Adipocyte (in vitro differentiated cells): ENCODE results near the gene TM4SF18.
A peak's percentile ranks its signal among the peaks of the same experiment; 100 is the strongest.
"Not testable (repeated sequence)": the region's sequence is repeated elsewhere in the genome, so short reads cannot be mapped to it uniquely, and the experiment has no call there.

Experiments used
- DNase-seq: peaks from one replicate; pipeline ENCODE4 v3.0.0-alpha.2; 2015; ENCODE audit warnings: low read depth
- H3K27me3 ChIP-seq: replicated peaks from 2 replicates; pipeline ENCODE4 v1.7.0; 2013; ENCODE audit warnings: mild to moderate bottlenecking, low read length, moderate library complexity; ENCODE audit not compliant: control insufficient read depth, insufficient read depth
- H3K36me3 ChIP-seq: 2 replicates; pipeline ENCODE4 v1.7.0; 2013; ENCODE audit warnings: low read length, mild to moderate bottlenecking, moderate library complexity; ENCODE audit not compliant: control insufficient read depth, insufficient read depth, severe bottlenecking
- H3K4me1 ChIP-seq: 2 replicates; pipeline ENCODE4 v1.7.0; 2013; ENCODE audit warnings: mild to moderate bottlenecking, low read length, moderate library complexity; ENCODE audit not compliant: control insufficient read depth, insufficient read depth
- H3K4me3 ChIP-seq: 2 replicates; pipeline ENCODE4 v1.7.0; 2013; ENCODE audit warnings: mild to moderate bottlenecking, low read length, moderate library complexity
- H3K9ac ChIP-seq: 2 replicates; pipeline ENCODE4 v1.7.0; 2013; ENCODE audit warnings: mild to moderate bottlenecking, low read length, moderate library complexity
- H3K9me3 ChIP-seq: 2 replicates; pipeline ENCODE4 v1.7.0; 2013; ENCODE audit warnings: mild to moderate bottlenecking, low read length, moderate library complexity; ENCODE audit not compliant: control insufficient read depth

Gene TM4SF18, protein sequence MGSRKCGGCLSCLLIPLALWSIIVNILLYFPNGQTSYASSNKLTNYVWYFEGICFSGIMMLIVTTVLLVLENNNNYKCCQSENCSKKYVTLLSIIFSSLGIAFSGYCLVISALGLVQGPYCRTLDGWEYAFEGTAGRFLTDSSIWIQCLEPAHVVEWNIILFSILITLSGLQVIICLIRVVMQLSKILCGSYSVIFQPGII

GRCh38 chr3:149333176-149333859 lies at the start of gene TM4SF18:
TSS of gene TM4SF18 (minus strand) at chr3:149333636. CDS start at chr3:149333382, 254 bp downstream.
- no peak within 1 kb of the TSS for H3K4me3 ChIP-seq

DNA sequence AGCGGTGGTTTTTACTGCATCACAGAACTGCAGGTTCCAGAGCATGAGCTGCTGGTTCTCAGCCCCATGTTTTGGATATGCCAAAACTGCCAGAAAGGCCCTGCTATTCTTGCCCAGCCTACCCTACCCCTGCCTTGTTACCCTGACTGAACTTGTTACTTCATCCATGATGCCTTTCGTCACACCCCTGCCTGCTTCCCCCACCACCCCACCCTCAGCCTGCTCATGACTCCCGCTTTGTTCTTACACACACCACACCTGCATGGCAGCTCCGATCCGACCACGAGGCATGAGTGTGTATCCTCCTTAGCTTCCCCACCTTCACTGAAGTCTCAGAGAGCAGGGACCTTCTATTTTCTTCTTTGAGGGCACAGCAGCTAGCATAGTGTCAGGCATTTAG lies 49.1 kb upstream of the TM4SF18 start:
- no peaks in the 10 kb centered on the region for H3K9me3 ChIP-seq
- no peak for DNase-seq

More at GRCh38 chr3:149333176-149333859, at the start of gene TM4SF18:
- Histone ChIP-seq H3K36me3 (no peaks in the 10 kb centered on the region), H3K27me3 (no peaks in the 10 kb centered on the region), H3K4me1 (peaks cover 24% of the 10 kb centered on the region), H3K9me3 (no peaks in the 10 kb centered on the region), H3K9ac (no peak within 1 kb of the TSS)
- DNase-seq = peak; percentile 18

GRCh38 chr3:149382101-149382467 lies 48.6 kb upstream of the TM4SF18 start:
- no peaks in the 10 kb centered on the region for H3K27me3 ChIP-seq
- no peak overlapping the region for H3K9ac ChIP-seq
- peak; percentile 75 for DNase-seq
- peaks cover 48% of the 10 kb centered on the region for H3K4me1 ChIP-seq
- H3K9me3 ChIP-seq = no peaks in the 10 kb centered on the region
- no peaks in the 10 kb centered on the region for H3K36me3 ChIP-seq
- H3K4me3 ChIP-seq = no peak overlapping the region

More for the DNA sequence above, 49.1 kb upstream of the TM4SF18 start:
- H3K36me3 ChIP-seq = no peaks in the 10 kb centered on the region
- H3K4me1 ChIP-seq = peaks cover 46% of the 10 kb centered on the region
- H3K27me3 ChIP-seq = no peaks in the 10 kb centered on the region
- no peak overlapping the region for H3K4me3 ChIP-seq
- H3K9ac ChIP-seq = no peak overlapping the region

DNA sequence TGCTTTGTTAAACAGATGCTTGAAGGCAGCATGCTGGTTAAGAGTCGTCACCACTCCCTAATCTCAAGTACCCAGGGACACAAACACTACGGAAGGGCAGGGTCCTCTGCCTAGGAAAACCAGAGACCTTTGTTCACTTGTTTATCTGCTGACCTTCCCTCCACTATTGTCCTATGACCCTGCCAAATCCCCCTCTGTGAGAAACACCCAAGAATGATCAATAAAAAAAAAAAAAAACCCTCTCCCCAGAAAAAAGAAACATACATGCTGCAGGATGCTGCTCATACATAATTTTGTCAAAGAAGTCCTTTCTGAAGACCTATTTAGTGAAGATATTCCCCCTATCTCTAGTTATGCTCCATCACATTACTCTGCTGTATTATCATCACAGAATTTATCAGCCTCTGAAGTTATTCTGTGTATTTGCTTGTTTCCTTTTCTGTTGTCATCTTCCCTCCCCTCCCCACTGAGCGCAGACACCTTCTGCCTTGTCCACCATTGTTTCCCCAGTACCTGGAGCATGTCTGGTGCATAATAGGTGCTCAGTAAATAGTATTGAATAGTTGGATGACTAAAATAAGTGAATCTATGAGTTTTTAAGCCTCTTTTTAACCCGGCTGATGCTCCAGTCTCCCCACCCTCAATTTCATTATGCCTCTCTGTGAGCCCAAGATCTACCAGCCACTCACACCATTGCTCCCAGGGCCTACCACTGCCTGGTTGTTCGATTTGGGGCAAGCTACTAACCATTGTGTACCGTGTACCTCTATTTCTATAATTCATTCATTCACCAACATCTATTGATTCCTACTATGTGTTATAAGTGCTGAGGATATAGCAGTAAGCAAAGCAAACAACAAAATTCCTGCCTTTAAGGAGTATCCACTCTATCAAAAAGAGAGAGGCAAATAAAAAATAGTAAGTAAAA lies 48.0 kb upstream of the TM4SF18 start:
- Histone ChIP-seq H3K9ac (no peak overlapping the region), H3K4me3 (no peak overlapping the region), H3K36me3 (no peaks in the 10 kb centered on the region), H3K27me3 (no peaks in the 10 kb centered on the region), H3K9me3 (no peaks in the 10 kb centered on the region), H3K4me1 (peaks cover 48% of the 10 kb centered on the region)
- DNase-seq = no peak

DNA sequence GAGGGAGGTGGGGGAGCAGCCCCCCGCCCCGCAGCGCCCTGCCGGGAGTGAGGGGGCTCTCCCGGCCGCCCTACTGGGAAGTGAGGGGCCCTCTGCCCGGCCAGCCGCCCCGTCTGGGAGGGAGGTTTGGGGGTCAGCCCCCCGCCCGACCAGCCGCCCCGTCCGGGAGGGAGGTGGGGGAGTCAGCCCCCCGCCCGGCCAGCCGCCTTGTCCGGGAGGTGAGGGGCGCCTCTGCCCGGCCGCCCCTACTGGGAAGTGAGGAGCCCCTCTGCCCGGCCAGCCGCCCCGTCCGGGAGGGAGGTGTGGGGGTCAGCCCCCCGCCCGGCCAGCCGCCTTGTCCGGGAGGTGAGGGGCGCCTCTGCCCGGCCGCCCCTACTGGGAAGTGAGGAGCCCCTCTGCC lies 46.8 kb upstream of the TM4SF18 start:
- H3K9me3 ChIP-seq, DNase-seq, H3K36me3 ChIP-seq, H3K27me3 ChIP-seq, H3K9ac ChIP-seq, H3K4me3 ChIP-seq: not testable (repeated sequence)
- peaks cover 43% of the 10 kb centered on the region for H3K4me1 ChIP-seq

DNA sequence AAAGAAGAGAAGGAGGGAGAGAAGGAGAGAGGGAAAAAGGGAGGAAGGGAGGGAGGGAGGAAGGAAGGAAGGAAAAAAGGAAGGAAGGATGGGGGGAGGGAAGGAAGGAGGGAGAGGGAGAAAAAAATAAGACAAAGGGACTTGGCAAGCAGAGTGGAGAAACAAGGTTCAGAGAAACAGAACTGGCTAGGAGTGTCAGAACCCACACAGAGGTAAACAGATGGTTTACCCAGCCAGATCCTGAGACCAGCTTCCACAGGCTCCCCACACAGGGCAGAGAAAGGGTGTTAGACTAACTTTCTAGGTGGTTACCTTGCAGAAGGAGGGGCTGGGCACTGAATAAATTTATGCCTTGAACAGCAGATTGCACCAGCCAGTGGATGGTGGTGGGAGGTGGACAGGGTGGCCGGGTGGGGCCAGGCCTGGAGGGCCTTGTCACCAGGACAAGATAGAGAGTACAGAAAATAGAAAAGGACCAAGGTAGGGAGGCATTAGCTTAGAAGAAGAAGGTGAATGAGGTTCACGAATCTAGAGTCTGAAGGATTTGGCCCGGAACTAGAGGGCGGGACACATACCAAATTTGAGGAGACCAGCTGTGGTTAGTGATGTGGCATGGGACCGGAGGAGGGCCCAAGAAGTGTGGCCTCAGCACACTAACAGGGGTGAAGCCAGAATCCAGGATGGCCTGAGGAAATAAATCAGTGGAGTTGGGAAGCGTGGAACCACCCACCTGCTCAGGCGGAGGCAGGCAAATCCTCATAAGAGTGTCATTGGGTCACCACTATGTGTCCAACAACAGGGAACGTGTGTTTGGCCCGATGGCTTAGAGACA lies 45.3 kb upstream of the TM4SF18 start:
- no peaks in the 10 kb centered on the region for H3K27me3 ChIP-seq
- no peak overlapping the region for H3K9ac ChIP-seq
- H3K4me3 ChIP-seq = no peak overlapping the region
- no peaks in the 10 kb centered on the region for H3K36me3 ChIP-seq
- no peak for DNase-seq
- no peaks in the 10 kb centered on the region for H3K9me3 ChIP-seq
- H3K4me1 ChIP-seq = peaks cover 50% of the 10 kb centered on the region

DNA sequence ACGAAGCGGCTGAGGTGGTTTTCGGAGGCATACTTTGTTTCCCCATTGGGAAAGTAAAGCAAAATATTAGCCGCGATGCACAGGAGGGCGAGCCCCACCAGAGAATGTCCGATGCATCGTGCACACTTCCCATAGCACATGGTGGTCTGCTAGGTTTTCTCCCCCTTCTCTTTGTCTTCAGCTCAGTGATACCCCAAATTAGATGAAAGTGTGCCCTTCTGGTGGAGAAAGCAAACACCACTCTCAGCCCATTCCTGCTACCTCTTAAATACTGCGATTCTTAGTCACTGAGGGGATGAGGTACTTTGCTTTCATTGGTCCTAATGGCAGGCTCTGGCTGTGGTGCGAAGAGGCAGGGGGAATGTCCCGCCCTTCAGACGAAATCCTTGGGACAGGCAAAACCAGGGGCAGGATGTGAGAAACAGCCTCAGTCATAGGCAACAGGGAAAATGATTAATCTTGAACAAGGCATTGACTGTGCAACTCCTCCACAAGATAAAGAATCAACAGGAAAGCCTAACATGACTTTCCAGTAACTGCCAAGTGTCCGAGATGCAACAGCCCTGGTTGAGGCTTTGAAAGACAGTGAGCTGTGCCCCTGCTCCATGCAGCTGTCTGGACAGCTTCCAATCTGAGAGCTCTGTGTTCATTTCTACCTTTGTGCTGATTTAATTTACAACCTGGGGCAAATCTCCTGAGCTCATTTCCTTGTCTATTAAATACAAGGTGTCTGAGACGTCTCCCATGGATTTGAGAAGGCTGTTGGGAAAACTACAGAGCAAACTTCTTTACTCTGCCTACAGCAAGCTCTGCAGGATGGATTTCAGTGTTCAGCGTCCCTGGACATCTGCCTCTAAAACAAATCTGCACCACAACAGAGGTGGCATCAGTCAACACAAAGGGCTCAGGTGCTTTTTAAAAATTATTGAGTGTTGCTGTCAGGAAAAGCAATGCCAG lies 44.2 kb upstream of the TM4SF18 start, which contains the start of gene TM4SF1:
TSS of gene TM4SF1 (minus strand) at position 242 of the 957 bp plus-strand sequence. CDS start at position 140, 102 bp downstream.
- Histone ChIP-seq H3K4me1 (peaks cover 60% of the 10 kb centered on the region), H3K9ac (peak within 1 kb of the TSS; percentile 67), H3K4me3 (peak within 1 kb of the TSS; percentile 65), H3K9me3 (no peaks in the 10 kb centered on the region), H3K27me3 (no peaks in the 10 kb centered on the region), H3K36me3 (no peaks in the 10 kb centered on the region)
- peak; percentile 47 for DNase-seq

DNA sequence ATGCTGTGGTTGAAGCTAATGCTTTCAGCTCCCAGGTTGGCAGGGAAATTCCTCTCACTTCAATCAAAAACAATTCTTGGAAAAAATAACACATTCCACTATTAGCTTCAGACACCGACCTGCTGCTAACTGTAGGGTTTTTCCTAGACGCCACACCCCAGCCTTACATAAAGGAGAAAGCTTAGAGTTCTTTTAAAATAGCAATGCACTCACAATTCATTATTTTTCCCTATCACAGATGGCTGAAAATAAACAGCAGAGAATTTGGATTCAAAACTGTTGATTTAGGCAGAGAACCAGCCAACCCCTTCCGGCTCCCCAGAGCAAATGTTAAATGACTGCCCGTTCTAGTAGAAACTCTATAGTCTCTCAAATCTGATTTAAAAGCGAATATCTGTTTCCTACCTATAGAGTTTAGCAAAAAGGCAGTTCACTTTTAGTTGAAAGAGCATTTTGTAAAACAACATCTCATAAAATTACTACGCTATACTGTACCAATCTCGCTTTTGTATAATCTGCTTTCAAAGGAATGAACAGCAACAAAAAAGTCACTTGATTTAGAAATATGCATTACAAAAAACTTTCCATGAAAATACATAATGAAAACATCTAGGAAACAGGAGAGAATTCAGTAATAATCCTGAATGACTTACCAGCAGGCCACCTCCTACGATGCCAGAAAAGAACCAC lies 43.4 kb upstream of the TM4SF18 start:
- peak overlapping the region; percentile 65 for H3K4me3 ChIP-seq
- no peaks in the 10 kb centered on the region for H3K27me3 ChIP-seq
- no peaks in the 10 kb centered on the region for H3K9me3 ChIP-seq
- H3K4me1 ChIP-seq = peaks cover 55% of the 10 kb centered on the region
- H3K9ac ChIP-seq = peak overlapping the region; percentile 67
- no peaks in the 10 kb centered on the region for H3K36me3 ChIP-seq
- DNase-seq = peak; percentile 73

- Histone ChIP-seq H3K36me3 (no peaks in the 10 kb centered on the region), H3K9me3 (no peaks in the 10 kb centered on the region), H3K4me3 (peak overlapping the region; percentile 3), H3K27me3 (no peaks in the 10 kb centered on the region), H3K9ac (no peak overlapping the region), H3K4me1 (peaks cover 63% of the 10 kb centered on the region)
- DNase-seq = no peak
Observed at GRCh38 chr3:149375501-149376196, 42.2 kb upstream of the TM4SF18 start.
